Measurements from ENCODE around the gene LTBP3. TPM values are rescaled to one million over a fixed set of nuclear protein-coding genes. Genes with fewer than 3 reads are reported as not detected.

The LTBP3 gene
- total RNA-seq, 1 experiment from 2014 or later = 248 TPM

DNA sequence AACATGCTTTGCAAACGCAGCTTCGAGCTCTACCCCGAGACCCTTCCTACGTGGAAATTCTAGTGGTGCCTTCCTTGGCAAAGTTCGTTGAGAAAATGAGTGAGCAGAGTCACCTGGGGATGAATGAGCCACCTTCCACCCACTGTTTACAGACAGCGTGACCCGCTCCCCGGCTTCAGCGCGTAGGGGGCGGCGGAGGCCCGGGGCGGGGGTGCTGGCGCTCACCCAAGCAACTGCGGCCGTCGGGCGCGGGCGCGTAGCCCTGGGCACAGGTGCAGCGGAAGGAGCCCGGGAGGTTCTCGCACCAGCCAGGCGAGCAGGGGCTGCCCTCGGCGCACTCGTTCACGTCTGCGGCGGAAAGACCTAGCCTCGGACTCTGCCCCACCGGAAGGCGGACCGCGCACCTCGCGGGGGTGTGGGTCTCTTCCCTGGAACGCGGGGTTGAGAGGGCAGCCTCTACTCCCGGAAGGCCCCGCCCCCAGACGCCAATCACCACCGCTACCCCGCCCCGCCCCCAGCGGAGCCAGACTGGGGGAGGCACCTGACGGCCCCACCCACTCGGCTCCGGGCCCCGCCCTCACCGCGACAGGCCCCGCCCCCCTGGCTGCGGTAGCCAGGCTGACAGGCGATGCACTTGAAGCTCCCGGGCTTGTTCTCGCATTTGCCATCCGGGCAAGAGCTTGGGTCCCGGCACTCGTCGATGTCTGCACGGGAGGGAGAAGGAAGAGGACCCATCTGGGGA is 11.8 kb downstream of the LTBP3 start:
- Histone ChIP-seq H3K4me3 (replicated peaks in 1 of 2; ENCODE audit: low read depth in 1 of 2, low read length in 2 of 2) (peak overlapping the region; percentile 20 to 35), H4K20me1 (ENCODE audit: insufficient read depth) (no peaks in the 10 kb centered on the region), H3K27me3 (ENCODE audit: insufficient read depth, low read length) (no peaks in the 10 kb centered on the region), H3K9ac (ENCODE audit: low read length) (0 out of 2 replicates have a peak overlapping the region, but pooled peaks have one; percentile 32), H3K36me3 (ENCODE audit: control insufficient read depth in 1 of 2, insufficient read depth in 2 of 2, low read length in 2 of 2) (peaks cover 5 to 15% of the 10 kb centered on the region in 2 experiments), H3K4me1 (ENCODE audit: control insufficient read depth in 1 of 2, insufficient read depth in 2 of 2, low read length in 2 of 2) (peaks cover 18 to 27% of the 10 kb centered on the region in 2 experiments), H3K9me2 (ENCODE audit: insufficient read depth) (no peaks in the 10 kb centered on the region), H2AFZ (ENCODE audit: low read depth, low read length, poor library complexity, severe bottlenecking) (no peak overlapping the region), H3K9me3 (ENCODE audit: control insufficient read depth in 1 of 2, insufficient read depth in 1 of 2, low read depth in 1 of 2, low read length in 2 of 2) (no peaks in the 10 kb centered on the region), H3K79me2 (ENCODE audit: insufficient read depth, low read length) (no peaks in the 10 kb centered on the region), H3K4me2 (ENCODE audit: low read length) (peak overlapping the region; percentile 64), H3K27ac (ENCODE audit: low read depth, low read length) (peak overlapping the region; percentile 54; the same call in 1 of the 2 replicates)
- ChIA-PET POLR2A (interaction anchor here (0.6 to 1.0 kb wide), 11 partner anchors 8 to 405 kb away, joined by 3 to 8 read pairs (median 4); partner anchors contain the start of gene CFL1), CTCF (interaction anchor here (0.7 to 0.8 kb wide), 2 partner anchors 47 to 284 kb away, joined by 4 to 6 read pairs; partner anchors contain the start of gene POLA2), RAD21 (ENCODE audit: low non-redundant PET in 1 of 2, low total read pairs in 2 of 2, uncharacterized antibody in 2 of 2, unreplicated experiment in 2 of 2) (interaction anchor here in 1 of 2 experiments (1.5 kb wide), 1 partner anchor 24 kb away, joined by 4 read pairs; the partner anchor contains the start of gene ZNRD2)
- TF ChIP-seq, protein P1, sequence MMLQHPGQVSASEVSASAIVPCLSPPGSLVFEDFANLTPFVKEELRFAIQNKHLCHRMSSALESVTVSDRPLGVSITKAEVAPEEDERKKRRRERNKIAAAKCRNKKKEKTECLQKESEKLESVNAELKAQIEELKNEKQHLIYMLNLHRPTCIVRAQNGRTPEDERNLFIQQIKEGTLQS (IDR thresholded peaks at IDR 0.05) = no peak
- TF ChIP-seq JUND (IDR thresholded peaks at IDR 0.05) (no peak), FOSL1 (IDR thresholded peaks at IDR 0.05; ENCODE audit: low read depth) (no peak), TCF7L2 (IDR thresholded peaks at IDR 0.05; ENCODE audit: borderline replicate concordance, extremely low read depth, insufficient read depth, insufficient read length) (no peak), RAD21 (IDR thresholded peaks at IDR 0.05; ENCODE audit: low read depth) (no peak), CEBPB (IDR thresholded peaks at IDR 0.05; ENCODE audit: low read depth) (no peak), POLR2A (IDR thresholded peaks at IDR 0.05; ENCODE audit: borderline replicate concordance, extremely low read depth, insufficient read depth, insufficient read length) (no peak), YY1 (IDR thresholded peaks at IDR 0.05; ENCODE audit: extremely low read depth, insufficient replicate concordance, low read depth, low read length) (no peak), SIN3A (IDR thresholded peaks at IDR 0.05; ENCODE audit: low read depth) (no peak), SRF (IDR thresholded peaks at IDR 0.05; ENCODE audit: low read depth) (no peak), SP1 (IDR thresholded peaks at IDR 0.05; ENCODE audit: low read depth) (no peak), ZNF274 (IDR thresholded peaks at IDR 0.05; ENCODE audit: low read depth, low read length) (no peak)
- TF ChIP-seq, protein P2, sequence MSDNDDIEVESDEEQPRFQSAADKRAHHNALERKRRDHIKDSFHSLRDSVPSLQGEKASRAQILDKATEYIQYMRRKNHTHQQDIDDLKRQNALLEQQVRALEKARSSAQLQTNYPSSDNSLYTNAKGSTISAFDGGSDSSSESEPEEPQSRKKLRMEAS (IDR thresholded peaks at IDR 0.05) = no peak
- TF ChIP-seq, protein P3, sequence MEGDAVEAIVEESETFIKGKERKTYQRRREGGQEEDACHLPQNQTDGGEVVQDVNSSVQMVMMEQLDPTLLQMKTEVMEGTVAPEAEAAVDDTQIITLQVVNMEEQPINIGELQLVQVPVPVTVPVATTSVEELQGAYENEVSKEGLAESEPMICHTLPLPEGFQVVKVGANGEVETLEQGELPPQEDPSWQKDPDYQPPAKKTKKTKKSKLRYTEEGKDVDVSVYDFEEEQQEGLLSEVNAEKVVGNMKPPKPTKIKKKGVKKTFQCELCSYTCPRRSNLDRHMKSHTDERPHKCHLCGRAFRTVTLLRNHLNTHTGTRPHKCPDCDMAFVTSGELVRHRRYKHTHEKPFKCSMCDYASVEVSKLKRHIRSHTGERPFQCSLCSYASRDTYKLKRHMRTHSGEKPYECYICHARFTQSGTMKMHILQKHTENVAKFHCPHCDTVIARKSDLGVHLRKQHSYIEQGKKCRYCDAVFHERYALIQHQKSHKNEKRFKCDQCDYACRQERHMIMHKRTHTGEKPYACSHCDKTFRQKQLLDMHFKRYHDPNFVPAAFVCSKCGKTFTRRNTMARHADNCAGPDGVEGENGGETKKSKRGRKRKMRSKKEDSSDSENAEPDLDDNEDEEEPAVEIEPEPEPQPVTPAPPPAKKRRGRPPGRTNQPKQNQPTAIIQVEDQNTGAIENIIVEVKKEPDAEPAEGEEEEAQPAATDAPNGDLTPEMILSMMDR (IDR thresholded peaks at IDR 0.05 in 2 of 3, conservative IDR thresholded peaks at IDR 0.05 in 1 of 3; ENCODE audit: borderline replicate concordance in 1 of 3, insufficient read depth in 1 of 3, low read depth in 2 of 3, low read length in 2 of 3) = no peak
- TF ChIP-seq, protein P4, sequence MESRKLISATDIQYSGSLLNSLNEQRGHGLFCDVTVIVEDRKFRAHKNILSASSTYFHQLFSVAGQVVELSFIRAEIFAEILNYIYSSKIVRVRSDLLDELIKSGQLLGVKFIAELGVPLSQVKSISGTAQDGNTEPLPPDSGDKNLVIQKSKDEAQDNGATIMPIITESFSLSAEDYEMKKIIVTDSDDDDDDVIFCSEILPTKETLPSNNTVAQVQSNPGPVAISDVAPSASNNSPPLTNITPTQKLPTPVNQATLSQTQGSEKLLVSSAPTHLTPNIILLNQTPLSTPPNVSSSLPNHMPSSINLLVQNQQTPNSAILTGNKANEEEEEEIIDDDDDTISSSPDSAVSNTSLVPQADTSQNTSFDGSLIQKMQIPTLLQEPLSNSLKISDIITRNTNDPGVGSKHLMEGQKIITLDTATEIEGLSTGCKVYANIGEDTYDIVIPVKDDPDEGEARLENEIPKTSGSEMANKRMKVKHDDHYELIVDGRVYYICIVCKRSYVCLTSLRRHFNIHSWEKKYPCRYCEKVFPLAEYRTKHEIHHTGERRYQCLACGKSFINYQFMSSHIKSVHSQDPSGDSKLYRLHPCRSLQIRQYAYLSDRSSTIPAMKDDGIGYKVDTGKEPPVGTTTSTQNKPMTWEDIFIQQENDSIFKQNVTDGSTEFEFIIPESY (IDR thresholded peaks at IDR 0.05; ENCODE audit: extremely low read depth, insufficient replicate concordance, low read length) = no peak
- BruUV-seq (replicated peaks) = no TSS peak
- ATAC-seq (peak; percentile 68), DNase-seq (ENCODE audit: low read depth, low spot score) (peak; percentile 50)
- intact Hi-C loops (cut with micrococcal nuclease) = no loop called here

Data from HCT116 (cell line).